Hepatocyte (in vitro differentiated cells): ENCODE results near the gene GRK3. TPM values are rescaled to one million over a fixed set of nuclear protein-coding genes. Genes with fewer than 3 reads are reported as not detected.

ENCODE experiments used
- DNase-seq: peaks from one replicate; pipeline ENCODE4 v3.0.0-alpha.2; 2016; ENCODE audit warnings: low spot score
- H2AFZ ChIP-seq: fragments of 200-600 bp; sonication (generic); 2 replicates; pipeline ENCODE4 v1.6.0; 2016; ENCODE audit warnings: antibody characterized with exemption, mild to moderate bottlenecking
- H3K27ac ChIP-seq: fragments of 200-600 bp; sonication (generic); 2 replicates; pipeline ENCODE4 v1.5.1; 2016; ENCODE audit warnings: mild to moderate bottlenecking
- H3K27me3 ChIP-seq: fragments of 200-600 bp; sonication (generic); 2 replicates; pipeline ENCODE4 v1.6.1; 2016
- H3K36me3 ChIP-seq: fragments of 200-600 bp; sonication (generic); replicated peaks from 2 replicates; pipeline ENCODE4 v1.5.1; 2016; ENCODE audit warnings: low read depth; ENCODE audit not compliant: insufficient read depth
- H3K4me1 ChIP-seq: fragments of 200-600 bp; sonication (generic); 2 replicates; pipeline ENCODE4 v1.5.1; 2016; ENCODE audit warnings: mild to moderate bottlenecking, moderate library complexity; ENCODE audit not compliant: insufficient read depth
- H3K4me2 ChIP-seq: fragments of 200-600 bp; sonication (generic); 2 replicates; pipeline ENCODE4 v1.6.0; 2016
- H3K4me3 ChIP-seq: fragments of 200-600 bp; sonication (generic); 2 replicates; pipeline ENCODE4 v1.5.1; 2016; ENCODE audit warnings: mild to moderate bottlenecking
- H3K79me2 ChIP-seq: fragments of 200-600 bp; sonication (generic); 2 replicates; pipeline ENCODE4 v1.6.0; 2017; ENCODE audit warnings: mild to moderate bottlenecking
- H3K9me2 ChIP-seq: fragments of 200-600 bp; sonication (generic); replicated peaks from 2 replicates; pipeline ENCODE4 v1.6.0; 2017; ENCODE audit warnings: mild to moderate bottlenecking; ENCODE audit not compliant: insufficient read depth
- H3K9me3 ChIP-seq: fragments of 200-600 bp; sonication (generic); 2 replicates; pipeline ENCODE4 v1.5.1; 2016; ENCODE audit warnings: low read depth, mild to moderate bottlenecking
- H4K20me1 ChIP-seq: fragments of 200-600 bp; sonication (generic); 2 replicates; pipeline ENCODE4 v1.6.0; 2016; ENCODE audit warnings: mild to moderate bottlenecking; ENCODE audit not compliant: insufficient read depth, poor library complexity, severe bottlenecking
- EZH2 ChIP-seq: fragments of 200-600 bp; sonication (generic); IDR thresholded peaks from 2 replicates; pipeline ENCODE4 v1.6.1; 2016; ENCODE audit warnings: antibody characterized with exemption, mild to moderate bottlenecking, borderline replicate concordance
- EZH2phosphoT487 ChIP-seq: fragments of 200-600 bp; sonication (generic); IDR thresholded peaks from one replicate; pipeline ENCODE4 v1.6.1; 2018; ENCODE audit warnings: antibody characterized with exemption, mild to moderate bottlenecking, low read depth, moderate library complexity; ENCODE audit not compliant: unreplicated experiment, severe bottlenecking
- WGBS: methylation state at CpG from one replicate; pipeline ENCODE4 v1.1.6; 2016; ENCODE audit warnings: low lambda C conversion rate; ENCODE audit errors: missing lambda C conversion rate; 5-methylcytosine and 5-hydroxymethylcytosine counted together
- polyA plus RNA-seq: library from polyadenylated mRNA; unstranded; fragments of >200 nt; fragmentation: Nextera tagmentation; extraction: Ambion mirVana; gene quantifications from 2 replicates; pipeline ENCODE4 v1.2.1, GENCODE V29; 2016
- total RNA-seq: library from RNA; depleted of rRNA; stranded (reverse); fragments of >200 nt; gene quantifications from 2 replicates; pipeline ENCODE4 v1.2.3, GENCODE V29; 2014
- TF ChIP-seq, protein P1 (sequence below): fragments of 200-600 bp; sonication (generic); IDR thresholded peaks from 2 replicates; pipeline ENCODE4 v1.5.1; 2016; ENCODE audit warnings: antibody characterized with exemption, mild to moderate bottlenecking; ENCODE audit not compliant: poor library complexity

GRK3 gene
- total and polyA plus RNA-seq, 2 experiments from 2014 or later, result 1.5 to 7.1 TPM

- Histone ChIP-seq H3K27ac (no peak overlapping the region), H3K79me2 (no peaks in the 10 kb centered on the region), H3K9me2 (no peaks in the 10 kb centered on the region), H4K20me1 (no peaks in the 10 kb centered on the region), H3K27me3 (no peaks in the 10 kb centered on the region), H3K36me3 (no peaks in the 10 kb centered on the region), H3K4me3 (no peak overlapping the region), H3K4me1 (no peaks in the 10 kb centered on the region), H3K9me3 (no peaks in the 10 kb centered on the region), H3K4me2 (no peak overlapping the region), H2AFZ (no peak overlapping the region)
- TF ChIP-seq, protein P1, sequence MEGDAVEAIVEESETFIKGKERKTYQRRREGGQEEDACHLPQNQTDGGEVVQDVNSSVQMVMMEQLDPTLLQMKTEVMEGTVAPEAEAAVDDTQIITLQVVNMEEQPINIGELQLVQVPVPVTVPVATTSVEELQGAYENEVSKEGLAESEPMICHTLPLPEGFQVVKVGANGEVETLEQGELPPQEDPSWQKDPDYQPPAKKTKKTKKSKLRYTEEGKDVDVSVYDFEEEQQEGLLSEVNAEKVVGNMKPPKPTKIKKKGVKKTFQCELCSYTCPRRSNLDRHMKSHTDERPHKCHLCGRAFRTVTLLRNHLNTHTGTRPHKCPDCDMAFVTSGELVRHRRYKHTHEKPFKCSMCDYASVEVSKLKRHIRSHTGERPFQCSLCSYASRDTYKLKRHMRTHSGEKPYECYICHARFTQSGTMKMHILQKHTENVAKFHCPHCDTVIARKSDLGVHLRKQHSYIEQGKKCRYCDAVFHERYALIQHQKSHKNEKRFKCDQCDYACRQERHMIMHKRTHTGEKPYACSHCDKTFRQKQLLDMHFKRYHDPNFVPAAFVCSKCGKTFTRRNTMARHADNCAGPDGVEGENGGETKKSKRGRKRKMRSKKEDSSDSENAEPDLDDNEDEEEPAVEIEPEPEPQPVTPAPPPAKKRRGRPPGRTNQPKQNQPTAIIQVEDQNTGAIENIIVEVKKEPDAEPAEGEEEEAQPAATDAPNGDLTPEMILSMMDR, result no peak
- TF ChIP-seq EZH2 (no peak), EZH2phosphoT487 (no peak)
- 87% methylated on average over 2 of the region's 2 CpGs for WGBS
- no peak for DNase-seq
Measured at GRCh38 chr22:25553131-25553530, 11.3 kb upstream of the GRK3 start.

- Histone ChIP-seq H3K4me3 (no peak overlapping the region), H3K27me3 (no peaks in the 10 kb centered on the region), H2AFZ (no peak overlapping the region), H3K36me3 (no peaks in the 10 kb centered on the region), H3K9me2 (no peaks in the 10 kb centered on the region), H3K79me2 (no peaks in the 10 kb centered on the region), H3K27ac (no peak overlapping the region), H3K4me1 (no peaks in the 10 kb centered on the region), H3K9me3 (no peaks in the 10 kb centered on the region), H3K4me2 (no peak overlapping the region), H4K20me1 (no peaks in the 10 kb centered on the region)
- TF ChIP-seq, protein P1, result no peak
- TF ChIP-seq EZH2 (no peak), EZH2phosphoT487 (no peak)
- WGBS, result 83% methylated on average over 1 of the region's 1 CpG
- no peak for DNase-seq
Measured at GRCh38 chr22:25554238-25554671, 10.2 kb upstream of the GRK3 start.

- Histone ChIP-seq H3K27me3 (no peaks in the 10 kb centered on the region), H3K4me3 (no peak overlapping the region), H3K27ac (no peak overlapping the region), H4K20me1 (no peaks in the 10 kb centered on the region), H3K9me3 (no peaks in the 10 kb centered on the region), H2AFZ (no peak overlapping the region), H3K4me1 (no peaks in the 10 kb centered on the region), H3K36me3 (no peaks in the 10 kb centered on the region), H3K9me2 (no peaks in the 10 kb centered on the region), H3K4me2 (no peak overlapping the region), H3K79me2 (no peaks in the 10 kb centered on the region)
- TF ChIP-seq EZH2 (no peak), EZH2phosphoT487 (no peak)
- TF ChIP-seq, protein P1, result no peak
- 62% methylated on average over 2 of the region's 2 CpGs for WGBS
- no peak for DNase-seq
Measured at GRCh38 chr22:25554689-25555088, 9.8 kb upstream of the GRK3 start.

DNA sequence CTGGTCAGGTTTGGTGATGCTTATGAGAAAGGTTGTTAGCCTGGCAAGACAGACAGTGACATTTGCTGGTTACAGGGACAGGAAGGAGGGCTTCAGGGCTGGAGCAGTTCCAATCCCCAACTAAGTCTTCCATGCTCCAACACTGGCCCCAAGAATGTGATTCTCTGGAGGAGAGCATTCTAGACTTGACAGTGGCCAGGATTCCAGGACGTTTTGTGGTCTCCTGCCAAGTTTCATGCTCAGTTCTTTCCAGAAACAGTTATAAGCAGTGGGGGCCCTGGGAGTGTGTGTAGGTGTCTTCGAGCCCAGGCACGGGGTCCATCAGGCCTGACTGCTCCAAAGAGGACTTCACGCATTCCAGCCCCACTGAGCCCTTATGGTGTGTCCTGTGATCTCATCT lies 8.9 kb upstream of the GRK3 start:
- H3K27ac ChIP-seq, result no peak overlapping the region
- H3K79me2 ChIP-seq, result no peaks in the 10 kb centered on the region
- no peak overlapping the region for H3K4me3 ChIP-seq
- no peak for DNase-seq
- no peaks in the 10 kb centered on the region for H3K9me2 ChIP-seq
- no peak overlapping the region for H3K4me2 ChIP-seq
- H3K27me3 ChIP-seq, result no peaks in the 10 kb centered on the region
- no peaks in the 10 kb centered on the region for H3K36me3 ChIP-seq
- H3K4me1 ChIP-seq, result no peaks in the 10 kb centered on the region
- no peak overlapping the region for H2AFZ ChIP-seq
- WGBS, result 81% methylated on average over 4 of the region's 4 CpGs
- H3K9me3 ChIP-seq, result no peaks in the 10 kb centered on the region
- H4K20me1 ChIP-seq, result no peaks in the 10 kb centered on the region
- no peak for TF ChIP-seq EZH2phosphoT487
